OCI-LY1 (cell line): ENCODE results near the gene NDFIP2.

ENCODE experiments used
- H2AFZ ChIP-seq: fragments of 200-600 bp; sonication (generic), shearing (Covaris generic); 2 replicates; pipeline ENCODE4 v1.6.0; 2014; ENCODE audit warnings: antibody characterized with exemption, mild to moderate bottlenecking, low read length
- H3F3A ChIP-seq: fragments of 200-600 bp; sonication (generic), shearing (Covaris generic); 2 replicates; pipeline ENCODE4 v1.6.0; 2014; ENCODE audit warnings: mild to moderate bottlenecking, antibody characterized with exemption, low read length, moderate library complexity; ENCODE audit not compliant: insufficient read depth
- H3K27ac ChIP-seq: fragments of 200-600 bp; sonication (generic); 2 replicates; pipeline ENCODE4 v1.5.1; 2014; ENCODE audit warnings: low read length, mixed run types, mild to moderate bottlenecking, low read depth; ENCODE audit not compliant: poor library complexity, severe bottlenecking
- H3K27me3 ChIP-seq: fragments of 200-600 bp; sonication (generic); 2 replicates; pipeline ENCODE4 v1.6.0; 2014; ENCODE audit warnings: antibody characterized with exemption, mild to moderate bottlenecking, low read length, moderate library complexity; ENCODE audit not compliant: insufficient read depth
- H3K36me3 ChIP-seq: fragments of 200-600 bp; sonication (generic); 2 replicates; pipeline ENCODE4 v1.6.1; 2014; ENCODE audit warnings: mild to moderate bottlenecking, antibody characterized with exemption, low read length, moderate library complexity, mixed read lengths; ENCODE audit not compliant: insufficient read depth
- H3K4me1 ChIP-seq: fragments of 200-600 bp; sonication (generic); 2 replicates; pipeline ENCODE4 v1.5.1; 2014; ENCODE audit warnings: mild to moderate bottlenecking, low read length, moderate library complexity; ENCODE audit not compliant: insufficient read depth, severe bottlenecking
- H3K4me2 ChIP-seq: fragments of 200-600 bp; sonication (generic), shearing (Covaris generic); 2 replicates; pipeline ENCODE4 v1.6.1; 2014; ENCODE audit warnings: low read length
- H3K4me3 ChIP-seq: fragments of 200-600 bp; sonication (generic); 2 replicates; pipeline ENCODE4 v1.5.1; 2014; ENCODE audit warnings: low read length, low read depth, mild to moderate bottlenecking, mixed read lengths; ENCODE audit not compliant: poor library complexity, severe bottlenecking
- H3K79me2 ChIP-seq: fragments of 200-600 bp; shearing (Covaris generic); 2 replicates; pipeline ENCODE4 v1.6.1; 2016; ENCODE audit warnings: mixed run types, low read length, mixed read lengths; ENCODE audit not compliant: insufficient read depth
- H3K9ac ChIP-seq: fragments of 200-600 bp; sonication (generic), shearing (Covaris generic); 2 replicates; pipeline ENCODE4 v1.6.1; 2014; ENCODE audit warnings: mild to moderate bottlenecking, low read length, mixed read lengths
- H3K9me2 ChIP-seq: fragments of 200-600 bp; sonication (generic), shearing (Covaris generic); 2 replicates; pipeline ENCODE4 v1.6.1; 2014; ENCODE audit warnings: low read depth, mild to moderate bottlenecking, low read length, mixed read lengths
- H3K9me3 ChIP-seq: fragments of 200-600 bp; shearing (Covaris generic); 2 replicates; pipeline ENCODE4 v1.6.1; 2014; ENCODE audit warnings: low read length, mixed read lengths
- H4K20me1 ChIP-seq: fragments of 200-600 bp; sonication (generic), shearing (Covaris generic); 2 replicates; pipeline ENCODE4 v1.6.0; 2016; ENCODE audit warnings: mild to moderate bottlenecking, low read length; ENCODE audit not compliant: insufficient read depth
- EZH2 ChIP-seq: fragments of 200-600 bp; sonication (generic), shearing (Covaris generic); IDR thresholded peaks from 2 replicates; pipeline ENCODE4 v1.8.0; 2017; ENCODE audit warnings: borderline replicate concordance, mixed run types, mild to moderate bottlenecking, antibody characterized with exemption, low read length, moderate library complexity, mixed read lengths
- TF ChIP-seq, protein P1 (sequence below): fragments of 200-600 bp; sonication (generic), shearing (Covaris generic); IDR thresholded peaks from 2 replicates; pipeline ENCODE4 v1.5.1; 2017; ENCODE audit warnings: mild to moderate bottlenecking, antibody characterized with exemption, low read length, moderate library complexity, mixed read lengths

The NDFIP2 gene

GRCh38 chr13:79468819-79469218, 12.1 kb upstream of the NDFIP2 start:
- TF ChIP-seq EZH2 = no peak
- TF ChIP-seq, protein P1, sequence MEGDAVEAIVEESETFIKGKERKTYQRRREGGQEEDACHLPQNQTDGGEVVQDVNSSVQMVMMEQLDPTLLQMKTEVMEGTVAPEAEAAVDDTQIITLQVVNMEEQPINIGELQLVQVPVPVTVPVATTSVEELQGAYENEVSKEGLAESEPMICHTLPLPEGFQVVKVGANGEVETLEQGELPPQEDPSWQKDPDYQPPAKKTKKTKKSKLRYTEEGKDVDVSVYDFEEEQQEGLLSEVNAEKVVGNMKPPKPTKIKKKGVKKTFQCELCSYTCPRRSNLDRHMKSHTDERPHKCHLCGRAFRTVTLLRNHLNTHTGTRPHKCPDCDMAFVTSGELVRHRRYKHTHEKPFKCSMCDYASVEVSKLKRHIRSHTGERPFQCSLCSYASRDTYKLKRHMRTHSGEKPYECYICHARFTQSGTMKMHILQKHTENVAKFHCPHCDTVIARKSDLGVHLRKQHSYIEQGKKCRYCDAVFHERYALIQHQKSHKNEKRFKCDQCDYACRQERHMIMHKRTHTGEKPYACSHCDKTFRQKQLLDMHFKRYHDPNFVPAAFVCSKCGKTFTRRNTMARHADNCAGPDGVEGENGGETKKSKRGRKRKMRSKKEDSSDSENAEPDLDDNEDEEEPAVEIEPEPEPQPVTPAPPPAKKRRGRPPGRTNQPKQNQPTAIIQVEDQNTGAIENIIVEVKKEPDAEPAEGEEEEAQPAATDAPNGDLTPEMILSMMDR = no peak
- H3F3A ChIP-seq = no peaks in the 10 kb centered on the region
- no peak overlapping the region for H2AFZ ChIP-seq

DNA sequence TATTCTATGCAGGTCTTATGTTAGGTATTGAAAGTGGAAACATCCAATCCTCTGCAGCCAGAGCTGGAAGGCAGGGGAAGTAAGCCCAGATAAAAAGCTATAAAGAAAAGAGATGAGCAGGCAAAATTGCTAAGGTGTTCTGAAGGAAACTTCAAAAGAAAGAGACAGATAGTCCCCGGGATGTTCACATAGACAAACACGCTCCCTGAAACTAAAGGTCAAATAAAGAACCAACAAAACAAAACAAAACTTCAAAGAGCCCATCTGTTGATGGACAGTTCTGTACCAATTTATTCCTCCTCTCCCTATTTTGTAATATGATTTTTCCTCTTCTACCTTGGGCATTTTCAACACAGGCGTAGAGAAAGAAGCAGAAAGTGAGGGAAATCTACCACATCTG, 11.3 kb upstream of the NDFIP2 start:
- Histone ChIP-seq H4K20me1 (no peaks in the 10 kb centered on the region), H3K4me3 (no peak overlapping the region), H3K27ac (no peak overlapping the region), H3K4me1 (no peaks in the 10 kb centered on the region), H3K79me2 (no peaks in the 10 kb centered on the region), H3K36me3 (no peaks in the 10 kb centered on the region), H3K4me2 (no peak overlapping the region), H3K9me3 (no peaks in the 10 kb centered on the region), H3K27me3 (no peaks in the 10 kb centered on the region), H3F3A (no peaks in the 10 kb centered on the region), H3K9me2 (no peaks in the 10 kb centered on the region), H2AFZ (no peak overlapping the region), H3K9ac (no peak overlapping the region)
- no peak for TF ChIP-seq EZH2
- TF ChIP-seq, protein P1 = no peak

More at GRCh38 chr13:79468819-79469218, 12.1 kb upstream of the NDFIP2 start:
- Histone ChIP-seq H3K9ac (no peak overlapping the region), H4K20me1 (no peaks in the 10 kb centered on the region), H3K9me2 (no peaks in the 10 kb centered on the region), H3K27ac (no peak overlapping the region), H3K36me3 (no peaks in the 10 kb centered on the region), H3K4me1 (no peaks in the 10 kb centered on the region), H3K9me3 (no peaks in the 10 kb centered on the region), H3K79me2 (no peaks in the 10 kb centered on the region), H3K27me3 (no peaks in the 10 kb centered on the region), H3K4me3 (no peak overlapping the region), H3K4me2 (no peak overlapping the region)

DNA sequence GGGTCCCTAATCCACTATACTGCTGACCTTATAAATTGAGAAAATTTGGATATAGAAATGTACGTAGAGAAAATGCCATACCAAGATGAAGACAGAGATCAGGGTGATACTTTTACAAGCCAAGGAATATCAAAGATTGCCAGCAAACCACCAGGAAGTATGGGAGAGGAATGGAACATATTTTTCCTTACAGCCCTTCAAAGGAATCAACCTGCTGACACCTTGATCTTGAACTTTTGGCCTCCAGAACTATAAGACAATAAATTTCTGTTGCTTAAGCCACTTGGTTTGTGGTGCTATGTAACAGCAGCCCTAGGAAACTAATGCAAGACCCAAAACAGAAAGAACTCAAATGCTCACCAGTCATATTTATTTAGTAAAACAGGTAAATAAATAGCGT, 10.3 kb upstream of the NDFIP2 start:
- Histone ChIP-seq H2AFZ (no peak overlapping the region), H4K20me1 (no peaks in the 10 kb centered on the region), H3K36me3 (no peaks in the 10 kb centered on the region), H3K9me2 (no peaks in the 10 kb centered on the region), H3K27me3 (no peaks in the 10 kb centered on the region), H3K4me3 (no peak overlapping the region), H3K4me1 (no peaks in the 10 kb centered on the region), H3K9ac (no peak overlapping the region), H3K4me2 (no peak overlapping the region), H3K79me2 (no peaks in the 10 kb centered on the region), H3K9me3 (no peaks in the 10 kb centered on the region), H3K27ac (no peak overlapping the region), H3F3A (no peaks in the 10 kb centered on the region)
- no peak for TF ChIP-seq EZH2
- TF ChIP-seq, protein P1 = no peak
